NCI-H1417 (cell line): ENCODE measurements around the gene ODR4.
"Not testable (repeated sequence)": the region's sequence is repeated elsewhere in the genome, so short reads cannot be mapped to it uniquely, and the experiment has no call there.

Experiments
- DNase-seq, 3 experiments: peaks; one replicate each; lab custom pipeline; 2025; lab: John Stamatoyannopoulos, UW

The ODR4 gene

DNA sequence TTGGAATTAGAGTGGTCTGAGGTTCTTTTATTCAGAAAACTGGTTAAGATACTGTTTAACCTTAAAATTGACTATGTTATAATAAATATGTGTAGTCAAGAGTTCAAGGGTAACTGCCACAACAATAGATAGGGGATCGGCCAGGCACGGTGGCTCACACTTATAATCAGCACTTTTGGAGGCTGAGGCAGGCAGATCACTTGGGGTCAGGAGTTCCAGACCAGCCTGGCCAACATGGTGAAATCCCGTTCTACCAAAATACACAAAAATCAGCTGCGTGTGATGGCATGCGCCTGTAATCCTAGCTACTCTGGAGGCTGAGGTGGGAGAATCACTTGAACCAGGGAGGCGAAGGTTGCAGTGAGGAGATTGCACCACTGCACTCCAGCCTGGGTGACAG lies 45.8 kb downstream of the ODR4 start:
- no peak for DNase-seq

DNA sequence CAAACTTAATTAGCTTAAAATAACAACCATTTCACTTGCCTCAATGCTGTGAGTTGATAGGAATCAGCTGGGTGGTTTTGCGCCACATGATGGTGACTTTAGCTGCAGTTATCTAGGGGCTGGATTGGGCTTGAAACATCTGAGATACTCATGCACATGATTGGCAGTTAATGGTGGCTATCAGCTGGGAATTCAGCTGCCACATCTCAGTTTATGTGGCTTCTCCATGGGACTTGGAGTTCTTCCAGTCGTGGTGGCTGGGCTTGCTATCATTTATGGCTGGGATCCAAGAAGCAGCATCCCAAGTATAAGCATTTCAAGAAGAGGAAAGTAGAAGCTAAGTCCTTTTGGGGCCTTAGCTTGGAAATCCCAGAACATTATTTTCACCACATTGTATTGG lies 48.9 kb downstream of the ODR4 start:
- no peak for DNase-seq

DNA sequence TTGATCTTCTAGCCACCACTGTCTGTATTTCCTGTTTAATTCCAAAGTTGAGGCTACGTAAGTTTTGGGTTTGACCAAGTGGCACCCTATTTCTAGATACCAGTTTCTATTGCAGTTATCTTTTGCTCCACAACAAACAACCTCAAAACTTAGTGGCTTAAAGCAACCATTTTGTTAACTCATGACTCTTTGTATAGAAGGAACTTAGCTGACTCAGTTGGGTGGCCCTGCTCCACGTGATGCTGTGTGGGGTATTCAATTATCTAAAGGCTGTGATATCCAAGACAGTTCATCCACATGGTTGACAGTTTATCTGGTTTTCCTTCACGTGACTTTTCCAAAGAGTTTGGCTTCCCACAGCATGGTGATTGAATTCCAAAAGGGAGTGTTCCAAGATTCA lies 50.5 kb downstream of the ODR4 start:
- no peak for DNase-seq

DNA sequence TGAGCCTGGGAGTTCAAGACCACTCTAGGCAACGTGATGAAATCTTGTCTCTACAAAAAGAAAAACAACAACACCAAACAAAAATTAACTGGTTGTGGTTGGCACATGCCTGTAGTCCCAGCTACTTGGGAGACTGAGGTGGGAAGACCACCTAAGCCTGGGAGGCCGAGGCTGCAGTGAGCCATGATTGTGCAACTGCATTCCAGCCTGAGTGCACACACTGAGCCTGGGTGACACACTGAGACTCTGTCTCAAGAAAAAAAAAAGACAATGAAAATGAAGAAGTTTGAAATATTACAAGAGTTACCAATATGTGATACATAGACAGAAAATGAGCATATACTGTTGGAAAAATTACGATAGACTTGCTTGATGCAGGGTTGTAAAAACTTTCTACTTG lies 53.4 kb downstream of the ODR4 start:
- no peak for DNase-seq

DNA sequence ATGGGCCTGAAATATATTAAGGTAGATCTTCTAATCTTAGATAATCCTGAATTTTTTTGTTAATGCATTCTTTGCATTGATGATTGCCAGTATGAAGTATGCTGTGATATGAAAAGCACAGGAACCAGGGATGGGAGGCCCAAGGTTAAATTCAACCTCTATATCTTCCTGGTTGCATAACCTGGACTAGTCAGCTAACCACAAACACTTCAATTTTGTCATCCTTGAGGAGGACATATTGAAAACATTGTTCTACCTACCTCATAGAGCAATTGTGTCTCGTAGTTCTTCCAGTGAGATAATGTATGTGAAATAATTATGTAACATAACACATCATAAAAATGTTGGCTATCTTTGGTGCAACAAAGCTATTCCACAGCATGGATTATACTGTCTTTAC lies 59.7 kb downstream of the ODR4 start:
- DNase-seq, result no peak

DNA sequence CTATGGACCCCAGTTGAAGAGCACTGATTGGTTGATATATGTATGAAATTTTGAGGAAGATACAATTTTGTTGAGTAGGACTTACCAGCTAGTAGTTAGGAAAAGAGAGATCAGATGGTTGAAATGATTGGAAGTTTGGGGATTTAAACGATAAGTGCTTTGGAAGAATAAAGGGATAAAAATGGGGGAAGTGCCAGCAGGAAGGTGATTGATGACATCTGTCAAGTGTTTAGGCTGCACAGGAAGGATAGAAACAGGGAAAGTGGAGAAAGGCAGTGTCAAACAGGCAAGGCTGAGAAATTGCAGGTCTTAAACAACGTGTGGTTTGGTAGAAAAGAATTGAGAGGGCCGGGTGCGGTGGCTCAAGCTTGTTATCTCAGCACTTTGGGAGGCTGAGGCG lies 62.9 kb downstream of the ODR4 start:
- DNase-seq, result no peak

DNA sequence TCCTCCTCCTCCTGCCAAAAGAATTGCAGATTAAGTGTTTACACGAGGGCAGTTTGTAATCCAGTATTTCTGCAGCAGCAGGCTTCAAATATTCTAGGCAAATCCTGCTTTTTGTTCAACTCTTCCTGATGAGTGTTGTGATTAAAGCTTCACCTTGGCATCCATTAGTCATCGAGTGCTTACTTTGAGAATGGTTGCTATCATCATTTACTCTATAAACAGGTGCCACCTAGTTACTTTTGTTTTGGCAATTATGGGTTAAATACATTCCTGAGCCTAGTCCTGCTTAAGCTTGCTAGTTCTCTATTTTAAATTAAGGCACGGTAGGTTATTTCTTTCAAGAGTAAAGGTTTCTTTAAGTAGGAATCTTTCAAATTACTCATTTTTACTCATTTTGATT lies 64.9 kb downstream of the ODR4 start:
- DNase-seq, result peak in 1 of 3 experiments; percentile 61

DNA sequence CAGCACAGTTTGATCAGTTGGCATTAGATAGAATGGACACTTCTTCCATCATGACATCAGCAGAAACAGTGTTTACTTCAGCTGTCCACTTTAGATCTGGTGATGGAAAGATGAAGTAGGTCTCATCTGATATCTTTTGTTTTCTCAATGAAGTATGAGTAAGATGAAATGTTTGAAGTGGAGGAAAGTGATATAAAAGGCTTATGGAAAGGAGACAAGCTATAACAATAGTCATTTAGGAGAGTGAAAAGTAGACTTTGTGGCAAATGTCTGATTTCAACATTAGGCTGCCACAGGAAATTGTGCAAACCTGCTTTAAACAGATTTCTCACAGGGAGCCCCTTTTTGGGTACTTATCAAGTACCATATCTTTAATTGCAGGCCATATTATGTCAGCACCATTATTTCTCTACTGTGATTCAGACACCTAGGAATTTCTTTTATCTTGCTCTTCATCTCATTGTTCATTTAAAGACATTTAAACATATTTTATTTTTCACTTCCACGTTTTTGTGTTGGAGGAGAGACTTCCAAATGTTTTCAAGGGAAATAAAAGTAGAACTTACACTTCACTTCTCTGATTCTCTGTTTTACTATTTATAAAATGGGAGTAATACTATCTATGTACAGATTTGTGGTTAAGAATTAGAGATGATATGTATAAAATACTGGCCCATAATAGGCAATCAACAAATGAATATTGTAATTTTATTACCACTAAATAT lies 67.2 kb downstream of the ODR4 start:
- peak in 2 of 3 experiments; percentile 42 to 46 for DNase-seq

DNA sequence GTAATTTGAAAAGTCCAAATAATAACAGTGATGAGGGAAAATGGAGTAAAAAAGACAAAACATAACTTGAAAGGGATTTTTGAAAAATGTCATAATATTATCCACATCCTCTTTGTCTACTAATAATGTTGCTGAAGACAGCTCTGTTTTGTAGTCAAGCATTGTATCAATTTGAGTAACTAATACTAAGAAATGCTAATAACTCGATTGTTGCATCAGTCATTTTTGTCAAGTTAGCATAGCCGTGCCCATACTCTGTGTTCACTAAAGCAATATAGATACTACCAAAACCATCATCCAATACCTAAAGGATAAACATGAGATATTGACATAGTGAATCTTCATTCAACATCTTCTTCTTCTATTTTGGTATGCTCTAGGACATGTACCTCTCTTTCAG lies 68.0 kb downstream of the ODR4 start:
- no peak for DNase-seq

DNA sequence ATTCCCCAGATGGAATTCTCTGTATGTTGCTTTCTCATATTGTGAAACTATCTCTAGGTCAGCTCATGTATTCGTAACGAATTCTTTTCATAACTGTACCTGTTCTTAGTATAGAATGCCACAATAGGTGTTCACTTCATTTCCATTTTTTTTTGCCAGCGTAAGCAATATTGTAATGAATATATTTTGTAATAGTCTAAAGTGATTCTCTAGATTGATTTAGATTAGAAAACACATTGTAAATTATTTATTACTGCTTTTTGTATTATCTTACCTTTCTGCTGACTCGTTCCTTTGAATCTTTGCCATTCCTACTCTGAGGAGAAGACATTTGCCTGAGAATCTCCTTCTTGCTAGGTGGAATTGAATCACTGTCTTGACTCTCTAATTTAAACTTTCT lies 70.5 kb downstream of the ODR4 start:
- DNase-seq, result no peak

DNA sequence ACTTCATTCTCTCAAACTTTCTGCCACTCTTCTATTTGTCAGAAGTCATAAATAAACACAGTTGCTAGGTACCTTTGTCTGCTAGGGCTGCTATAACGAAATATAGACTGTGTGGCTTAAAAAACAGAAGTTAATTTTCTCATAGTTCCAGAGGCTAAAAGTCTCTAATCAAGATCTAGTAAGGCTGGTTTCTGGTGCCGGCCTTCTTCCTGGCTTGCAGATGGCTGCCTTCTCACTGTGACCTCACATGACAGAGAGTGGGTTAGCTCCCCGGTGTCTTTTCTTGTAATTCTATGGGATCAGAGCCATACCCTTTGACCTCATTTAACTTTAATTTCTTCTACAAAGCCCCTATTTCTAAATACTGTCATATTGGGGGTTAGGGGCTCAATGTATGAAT lies 79.3 kb downstream of the ODR4 start:
- DNase-seq, result no peak

DNA sequence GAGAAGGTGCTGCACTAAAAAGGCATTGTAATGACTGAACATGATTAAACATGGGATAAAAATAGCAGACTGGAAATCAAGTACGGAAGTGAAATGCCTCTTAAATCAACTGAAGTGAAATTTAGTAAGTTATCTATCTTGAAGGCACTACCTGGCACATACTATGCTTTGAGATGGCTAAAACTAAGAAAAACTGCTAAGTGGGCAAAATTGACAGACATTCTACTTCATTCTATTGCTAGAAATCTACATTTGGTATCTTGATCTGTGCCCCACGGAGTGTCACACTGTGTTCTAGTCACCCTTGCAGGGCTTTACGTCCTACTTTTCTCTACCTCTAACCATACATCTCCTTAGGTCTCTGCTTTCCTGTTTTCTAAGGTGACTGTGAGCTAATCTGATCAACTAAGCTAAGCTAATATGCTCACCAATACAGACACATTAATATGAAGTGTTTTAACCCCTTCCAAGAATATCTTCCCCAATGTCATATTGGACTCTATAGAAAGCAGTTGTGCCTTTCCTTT lies 81.2 kb downstream of the ODR4 start:
- DNase-seq, result no peak

DNA sequence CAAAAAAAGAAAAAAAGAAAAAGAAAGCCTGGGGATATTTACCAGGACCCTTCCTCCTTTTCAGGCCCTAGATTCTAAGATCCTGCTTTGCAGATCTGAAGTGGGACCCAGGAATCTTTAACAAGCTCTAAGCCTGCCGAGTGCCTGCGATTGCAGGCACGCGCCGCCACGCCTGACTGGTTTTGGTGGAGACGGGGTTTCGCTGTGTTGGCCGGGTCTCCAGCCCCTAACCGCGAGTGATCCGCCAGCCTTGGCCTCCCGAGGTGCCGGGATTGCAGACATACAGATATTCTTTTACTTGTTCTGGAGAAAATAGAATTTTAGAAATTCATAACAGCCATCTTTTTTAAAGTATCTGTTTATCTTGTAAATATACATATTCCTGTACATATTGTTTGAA lies 83.5 kb downstream of the ODR4 start:
- not testable (repeated sequence) for DNase-seq

DNA sequence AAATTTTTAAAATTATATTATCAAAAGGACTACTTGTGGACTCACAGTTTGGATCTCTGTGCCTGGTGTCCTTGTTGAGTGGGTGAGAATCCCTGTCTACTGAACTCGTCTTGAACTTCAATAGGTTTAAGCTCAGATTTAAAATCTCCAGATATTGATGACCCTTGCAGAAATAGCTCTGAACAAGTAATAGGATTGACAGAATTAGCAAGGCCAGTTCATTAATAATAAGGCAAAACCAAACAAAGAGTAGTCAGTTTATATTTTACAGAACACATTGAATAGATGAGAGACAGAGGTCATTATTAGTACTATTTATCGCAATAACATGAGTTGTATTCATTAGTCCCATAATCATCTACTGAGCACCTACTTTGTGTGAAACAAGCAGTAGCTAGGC lies 85.4 kb downstream of the ODR4 start, which contains the start of gene PDC:
PDC (minus strand) TSS at position 101 of the 400 bp plus-strand sequence. CDS start 11,655 bp downstream, outside the sequence.
- DNase-seq, result no peak

DNA sequence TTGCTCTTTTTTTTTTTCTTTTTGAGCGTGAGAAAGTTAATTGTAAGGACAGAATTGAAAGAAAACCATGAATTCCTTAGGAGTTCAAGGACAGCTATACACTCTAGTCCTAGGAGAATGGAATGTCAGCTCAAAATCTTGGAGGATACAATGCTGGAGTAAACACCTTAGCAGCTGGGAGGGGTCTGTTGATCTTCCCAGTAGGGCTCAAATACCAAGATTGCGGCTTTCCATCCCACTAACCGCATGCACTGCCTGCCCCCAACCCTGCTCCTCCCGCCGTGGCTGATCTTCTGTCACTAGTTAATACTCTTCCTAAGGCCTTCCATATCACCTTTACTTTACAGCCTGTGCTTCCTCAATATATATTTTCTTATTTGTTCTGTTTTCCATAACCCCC lies 87.9 kb downstream of the ODR4 start:
- DNase-seq, result no peak

DNA sequence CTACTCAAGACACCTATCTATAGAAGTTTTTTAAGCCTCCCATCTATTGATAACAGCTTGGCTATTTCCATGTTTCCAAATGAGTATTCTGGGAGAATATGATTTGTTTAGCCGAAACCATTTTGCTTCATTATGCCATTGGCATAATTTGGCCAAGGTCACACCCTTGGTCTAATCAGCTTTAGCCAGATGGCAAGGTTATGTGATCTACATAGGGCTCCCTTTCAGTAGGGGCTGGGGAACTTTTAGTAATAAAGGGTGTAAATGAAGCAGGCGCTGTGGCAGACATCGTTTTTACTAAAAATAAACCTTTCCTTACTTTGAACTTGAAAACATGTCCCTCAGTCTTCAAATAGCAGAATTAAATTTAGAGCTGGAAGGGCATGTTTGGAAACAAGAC lies 88.3 kb downstream of the ODR4 start:
- no peak for DNase-seq

DNA sequence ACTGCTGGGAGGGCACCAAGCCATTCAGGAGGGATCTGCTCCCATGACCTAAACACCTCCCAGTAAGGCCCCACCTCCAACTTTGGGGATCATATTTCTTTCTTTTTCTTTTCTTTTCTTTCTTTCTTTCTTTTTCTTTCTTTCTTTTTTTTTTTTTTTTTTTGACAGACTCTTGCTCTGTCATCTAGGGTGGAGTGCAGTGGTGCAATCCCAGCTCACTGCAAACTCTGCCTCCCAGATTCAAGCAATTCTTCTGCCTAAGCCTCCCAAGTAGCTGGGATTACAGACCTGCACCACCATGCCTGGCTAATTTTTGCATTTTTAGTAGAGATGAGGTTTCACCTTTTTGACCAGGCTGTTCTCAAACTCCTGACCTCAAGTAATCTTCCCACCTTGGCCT lies 89.9 kb downstream of the ODR4 start:
- not testable (repeated sequence) for DNase-seq

DNA sequence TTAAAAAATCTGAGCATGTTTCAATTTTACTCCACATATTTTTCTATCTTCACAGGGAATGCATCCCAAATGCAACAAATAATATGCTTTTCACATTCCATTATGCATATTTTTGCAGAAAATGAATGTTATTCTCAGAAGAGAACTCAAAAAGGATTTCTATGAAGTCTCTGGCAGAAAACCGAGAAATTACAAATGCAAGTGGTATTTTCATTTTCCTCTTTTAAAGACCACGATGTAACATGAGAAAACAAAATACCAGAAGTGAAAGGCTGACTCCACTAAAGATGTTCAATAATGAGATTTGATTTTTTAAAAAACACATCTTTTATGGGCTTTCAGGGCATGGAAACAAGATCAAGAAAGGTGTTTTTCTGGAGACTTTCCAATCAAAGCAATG lies 90.3 kb downstream of the ODR4 start:
- no peak for DNase-seq
